ENCODE results near the gene KRT4. TPM values are rescaled to one million over a fixed set of nuclear protein-coding genes. Genes with fewer than 3 reads are reported as not detected.

The KRT4 gene
- total and polyA plus RNA-seq, 2 donors (not counting 3 experiments of a cell fraction or from before 2014, with no cell fraction given), result not detected

- Histone ChIP-seq H3K4me2 (ENCODE audit: insufficient read depth, low read length) (no peak overlapping the region), H3K4me1 (ENCODE audit: control insufficient read depth, extremely low read depth, insufficient read depth, low read length) (no peaks in the 10 kb centered on the region), H4K20me1 (replicated peaks; ENCODE audit: control insufficient read depth, extremely low read depth, insufficient read depth, low read length) (no peaks in the 10 kb centered on the region), H3K9me1 (replicated peaks; ENCODE audit: control insufficient read depth, extremely low read depth, insufficient read depth, low read length) (no peaks in the 10 kb centered on the region), H3K79me2 (ENCODE audit: control insufficient read depth, insufficient read depth, low read length) (no peaks in the 10 kb centered on the region), H2AFZ (ENCODE audit: low read depth, low read length) (no peak overlapping the region), H3K9ac (replicated peaks; ENCODE audit: extremely low read depth, insufficient read depth, low read length) (no peak overlapping the region), H3K27ac (ENCODE audit: insufficient read depth, low read depth, low read length) (no peak overlapping the region), H3K36me3 (ENCODE audit: control insufficient read depth in 2 of 2, extremely low read depth in 1 of 2, insufficient read depth in 2 of 2, low read length in 2 of 2) (no peaks in the 10 kb centered on the region), H3K9me3 (replicated peaks; ENCODE audit: control insufficient read depth, insufficient read depth, low read length) (no peaks in the 10 kb centered on the region), H3K4me3 (replicated peaks in 1 of 3; ENCODE audit: insufficient read depth in 1 of 3, low read depth in 1 of 3, low read length in 3 of 3) (no peak overlapping the region), H3K27me3 (ENCODE audit: control insufficient read depth in 2 of 2, insufficient read depth in 2 of 2, low read length in 2 of 2) (peaks cover 12 to 17% of the 10 kb centered on the region in 2 experiments)
- FAIRE-seq (no peak), DNase-seq (ENCODE audit: low read depth, low spot score) (no peak)
- dilution Hi-C loops (cut with MboI; ENCODE audit: extremely low pct_ligation_motif_present, low sequenced_read_pairs) (no loop called here), intact Hi-C loops (cut with micrococcal nuclease) (no loop called here)
- TF ChIP-seq GATA2 (IDR thresholded peaks at IDR 0.05; ENCODE audit: insufficient read depth, insufficient read length, low read depth, low read length), result no peak
- TF ChIP-seq JUN (IDR thresholded peaks at IDR 0.05; ENCODE audit: borderline replicate concordance, insufficient read depth, insufficient read length, low read depth), result no peak
- TF ChIP-seq FOS (IDR thresholded peaks at IDR 0.05; ENCODE audit: borderline replicate concordance, insufficient read depth, low read length), result no peak
- POLR2A ChIA-PET, result no interaction called here
- no TSS peak for BruUV-seq (replicated peaks)
- CTCF ChIA-PET, result interaction anchor here (0.6 to 1.3 kb wide), 2 partner anchors 11 to 23 kb away, joined by 3 read pairs; partner anchors contain the start of gene KRT76
Observed at GRCh38 chr12:52788192-52788875, 25.6 kb downstream of the KRT4 start.

- DNase-seq (ENCODE audit: low read depth, low spot score), result no peak
- BruUV-seq (replicated peaks), result no TSS peak
- CTCF ChIA-PET, result interaction anchor here (1.3 kb wide), 1 partner anchor 10 kb away, joined by 3 read pairs; the partner anchor contains the start of gene KRT76
- H3K4me3 ChIP-seq (replicated peaks in 1 of 3; ENCODE audit: insufficient read depth in 1 of 3, low read depth in 1 of 3, low read length in 3 of 3), result no peak overlapping the region
- no peak overlapping the region for H2AFZ ChIP-seq (ENCODE audit: low read depth, low read length)
- POLR2A ChIA-PET, result no interaction called here
- H3K36me3 ChIP-seq (ENCODE audit: control insufficient read depth in 2 of 2, extremely low read depth in 1 of 2, insufficient read depth in 2 of 2, low read length in 2 of 2), result no peaks in the 10 kb centered on the region
- no peaks in the 10 kb centered on the region for H3K79me2 ChIP-seq (ENCODE audit: control insufficient read depth, insufficient read depth, low read length)
- no peaks in the 10 kb centered on the region for H3K9me1 ChIP-seq (replicated peaks; ENCODE audit: control insufficient read depth, extremely low read depth, insufficient read depth, low read length)
- dilution Hi-C loops (cut with MboI; ENCODE audit: extremely low pct_ligation_motif_present, low sequenced_read_pairs) (no loop called here), intact Hi-C loops (cut with micrococcal nuclease) (no loop called here)
- no peaks in the 10 kb centered on the region for H3K4me1 ChIP-seq (ENCODE audit: control insufficient read depth, extremely low read depth, insufficient read depth, low read length)
- H3K9ac ChIP-seq (replicated peaks; ENCODE audit: extremely low read depth, insufficient read depth, low read length), result no peak overlapping the region
- no peak for FAIRE-seq
- no peaks in the 10 kb centered on the region for H3K9me3 ChIP-seq (replicated peaks; ENCODE audit: control insufficient read depth, insufficient read depth, low read length)
- H3K27me3 ChIP-seq (ENCODE audit: control insufficient read depth in 2 of 2, insufficient read depth in 2 of 2, low read length in 2 of 2), result peaks cover 12 to 17% of the 10 kb centered on the region in 2 experiments
- TF ChIP-seq CTCF (IDR thresholded peaks at IDR 0.05; ENCODE audit: extremely low read depth in 1 of 2, insufficient read depth in 1 of 2, low read depth in 1 of 2, low read length in 2 of 2) (no peak), POLR2AphosphoS5 (IDR thresholded peaks at IDR 0.05; ENCODE audit: insufficient read depth, low read depth, low read length) (no peak), MYC (IDR thresholded peaks at IDR 0.05; ENCODE audit: low read depth, low read length) (no peak), POLR2A (IDR thresholded peaks at IDR 0.05; ENCODE audit: low read depth, low read length) (no peak), MAX (IDR thresholded peaks at IDR 0.05; ENCODE audit: insufficient read depth, insufficient read length) (no peak)
- no peak overlapping the region for H3K4me2 ChIP-seq (ENCODE audit: insufficient read depth, low read length)
- no peak overlapping the region for H3K27ac ChIP-seq (ENCODE audit: insufficient read depth, low read depth, low read length)
- no peaks in the 10 kb centered on the region for H4K20me1 ChIP-seq (replicated peaks; ENCODE audit: control insufficient read depth, extremely low read depth, insufficient read depth, low read length)
Observed at GRCh38 chr12:52787324-52788191, 26.4 kb downstream of the KRT4 start.
